ENCODE results near the gene DRAM1. TPM values are rescaled to one million over a fixed set of nuclear protein-coding genes. Genes with fewer than 3 reads are reported as not detected.
A peak's percentile ranks its signal among the peaks of the same experiment; 100 is the strongest.

The DRAM1 gene
- total and polyA plus RNA-seq, 2 donors (not counting 1 experiment from before 2014, with no cell fraction given): 2.1 to 10.2 TPM

- Histone ChIP-seq H3K79me2 (ENCODE audit: control insufficient read depth, insufficient read depth, low read length) (peaks cover 4% of the 10 kb centered on the region), H3K4me3 (ENCODE audit: control extremely low read depth in 1 of 5, extremely low read depth in 1 of 5, insufficient read depth in 1 of 5, low read depth in 2 of 5, low read length in 4 of 5) (no peak overlapping the region), H3K9me3 (ENCODE audit: control extremely low read depth in 1 of 3, control insufficient read depth in 2 of 3, insufficient read depth in 1 of 3, low read length in 2 of 3) (no peaks in the 10 kb centered on the region), H3K27ac (ENCODE audit: low read length in 2 of 2) (no peak overlapping the region), H4K20me1 (ENCODE audit: control insufficient read depth, insufficient read depth, low read length, poor library complexity, severe bottlenecking) (no peaks in the 10 kb centered on the region), H3K27me3 (replicated peaks in 1 of 4; ENCODE audit: control extremely low read depth in 1 of 4, control insufficient read depth in 3 of 4, insufficient read depth in 4 of 4, low read length in 3 of 4) (no peaks in the 10 kb centered on the region), H3K9ac (ENCODE audit: low read length) (no peak overlapping the region), H3K4me2 (replicated peaks; ENCODE audit: low read depth, low read length, poor library complexity, severe bottlenecking) (no peak overlapping the region), H3K4me1 (ENCODE audit: control insufficient read depth in 2 of 2, insufficient read depth in 2 of 2, low read length in 2 of 2) (peaks cover 55 to 58% of the 10 kb centered on the region in 2 donors), H3K36me3 (replicated peaks in 1 of 2; ENCODE audit: control extremely low read depth in 1 of 2, control insufficient read depth in 1 of 2, extremely low read depth in 1 of 2, insufficient read depth in 2 of 2, low read length in 1 of 2) (no peaks in the 10 kb centered on the region), H2AFZ (ENCODE audit: insufficient read depth, low read depth, low read length, poor library complexity, severe bottlenecking) (no peak overlapping the region)
- Mint-ChIP-seq H3K27me3 (no peaks in the 10 kb centered on the region), H3K27ac (no peak overlapping the region), H3K9me3 (ENCODE audit: insufficient read depth) (no peaks in the 10 kb centered on the region), H3K4me3 (no peak overlapping the region), H3K4me1 (peaks cover 63% of the 10 kb centered on the region)
- ATAC-seq (ENCODE audit: low read depth): no peak
- CTCF ChIA-PET: interaction anchor here (0.6 to 12.0 kb wide), 26 partner anchors 8 to 1843 kb away, joined by 3 to 89 read pairs (median 5); partner anchors contain the start of genes IGF1 and WASHC3
- POLR2A ChIA-PET: interaction anchor here (1.5 kb wide), 1 partner anchor 122 kb away, joined by 3 read pairs; the partner anchor contains the start of gene WASHC3
- WGBS (ENCODE audit: insufficient coverage): 90% methylated on average over 3 of the region's 3 CpGs
- DNase-seq: no peak
- intact Hi-C loops (cut with micrococcal nuclease): loop anchor here (1.0 to 5.0 kb wide), 4 partner anchors 183 to 878 kb away; partner anchors contain the start of genes NUP37 and PARPBP
- TF ChIP-seq CTCF (IDR thresholded peaks at IDR 0.05) (no peak), EZH2 (IDR thresholded peaks at IDR 0.05; ENCODE audit: borderline replicate concordance, insufficient read depth, low read depth, low read length, poor library complexity, severe bottlenecking) (no peak)
These were observed 61.9 kb downstream of the DRAM1 start for GRCh38 chr12:101939306-101939705.

GRCh38 chr12:101939856-101940265 is 62.5 kb downstream of the DRAM1 start:
- no CpG with 5 or more reads among the region's 3 CpGs for WGBS (ENCODE audit: insufficient coverage)
- no peak overlapping the region for H3K27ac ChIP-seq (ENCODE audit: low read length in 2 of 2)
- DNase-seq (peak; percentile 83), ATAC-seq (ENCODE audit: low read depth) (peak; percentile 66)
- ChIA-PET CTCF (interaction anchor here (0.7 to 12.0 kb wide), 30 partner anchors 8 to 938 kb away, joined by 3 to 89 read pairs (median 4); partner anchors contain the start of genes IGF1 and WASHC3), POLR2A (interaction anchor here (1.5 kb wide), 1 partner anchor 122 kb away, joined by 3 read pairs; the partner anchor contains the start of gene WASHC3)
- Mint-ChIP-seq H3K27ac (peak overlapping the region; percentile 42), H3K9me3 (ENCODE audit: insufficient read depth) (no peaks in the 10 kb centered on the region), H3K4me1 (peaks cover 58% of the 10 kb centered on the region), H3K27me3 (no peaks in the 10 kb centered on the region), H3K4me3 (no peak overlapping the region)
- H4K20me1 ChIP-seq (ENCODE audit: control insufficient read depth, insufficient read depth, low read length, poor library complexity, severe bottlenecking): no peaks in the 10 kb centered on the region
- H3K4me3 ChIP-seq (ENCODE audit: control extremely low read depth in 1 of 5, extremely low read depth in 1 of 5, insufficient read depth in 1 of 5, low read depth in 2 of 5, low read length in 4 of 5): no peak overlapping the region
- H3K27me3 ChIP-seq (replicated peaks in 1 of 4; ENCODE audit: control extremely low read depth in 1 of 4, control insufficient read depth in 3 of 4, insufficient read depth in 4 of 4, low read length in 3 of 4): no peaks in the 10 kb centered on the region
- H3K79me2 ChIP-seq (ENCODE audit: control insufficient read depth, insufficient read depth, low read length): peaks cover 4% of the 10 kb centered on the region
- intact Hi-C loops (cut with micrococcal nuclease): loop anchor here (1.0 to 5.0 kb wide), 7 partner anchors 71 to 877 kb away; partner anchors contain the start of genes ARL1, NUP37 and PARPBP
- H3K4me2 ChIP-seq (replicated peaks; ENCODE audit: low read depth, low read length, poor library complexity, severe bottlenecking): peak overlapping the region; percentile 1
- peaks cover 49 to 53% of the 10 kb centered on the region in 2 donors for H3K4me1 ChIP-seq (ENCODE audit: control insufficient read depth in 2 of 2, insufficient read depth in 2 of 2, low read length in 2 of 2)
- no peaks in the 10 kb centered on the region for H3K36me3 ChIP-seq (replicated peaks in 1 of 2; ENCODE audit: control extremely low read depth in 1 of 2, control insufficient read depth in 1 of 2, extremely low read depth in 1 of 2, insufficient read depth in 2 of 2, low read length in 1 of 2)
- no peak overlapping the region for H2AFZ ChIP-seq (ENCODE audit: insufficient read depth, low read depth, low read length, poor library complexity, severe bottlenecking)
- H3K9me3 ChIP-seq (ENCODE audit: control extremely low read depth in 1 of 3, control insufficient read depth in 2 of 3, insufficient read depth in 1 of 3, low read length in 2 of 3): no peaks in the 10 kb centered on the region
- no peak overlapping the region for H3K9ac ChIP-seq (ENCODE audit: low read length)
- TF ChIP-seq CTCF (IDR thresholded peaks at IDR 0.05) (peak; percentile 91), EZH2 (IDR thresholded peaks at IDR 0.05; ENCODE audit: borderline replicate concordance, insufficient read depth, low read depth, low read length, poor library complexity, severe bottlenecking) (no peak)

Measured in B cell (primary cell).